ENCODE results near the gene COL6A1.

The COL6A1 gene

DNA sequence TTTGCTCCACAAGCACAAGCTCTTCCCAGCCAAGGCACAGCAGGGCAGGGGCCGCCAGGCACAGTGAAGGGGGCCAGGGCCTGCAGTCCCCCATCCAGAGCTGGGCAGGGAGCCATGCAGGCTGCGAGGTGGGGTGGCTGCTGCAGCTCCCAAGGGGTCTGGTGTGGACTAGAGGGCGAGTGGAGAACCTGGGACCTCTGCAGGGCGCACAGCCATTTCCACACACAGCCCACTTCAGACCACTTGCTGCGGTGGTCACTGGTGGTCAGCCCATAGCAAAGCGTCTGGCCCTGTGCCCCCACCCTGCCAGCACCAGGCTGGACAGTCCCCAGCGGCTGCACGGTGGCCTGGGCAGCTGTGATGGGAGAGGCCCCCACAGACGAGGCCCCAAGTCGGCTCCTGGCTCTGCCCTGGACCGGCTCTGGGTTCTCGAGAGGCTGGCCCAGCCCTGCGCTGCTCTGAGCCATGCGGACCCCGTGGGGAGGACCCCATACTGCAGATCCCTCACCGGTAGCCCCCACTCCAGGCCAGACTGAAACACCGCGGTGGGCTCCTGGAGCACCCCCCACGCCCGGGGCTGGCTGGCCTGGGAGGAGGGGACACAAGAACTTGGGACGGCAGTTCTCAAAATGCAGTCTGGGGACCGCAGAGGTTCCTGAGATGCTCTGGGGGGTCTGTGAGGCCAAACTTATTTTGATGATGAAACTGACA lies 69.3 kb downstream of the COL6A1 start:
- no peak for FAIRE-seq

- FAIRE-seq: no peak
Observed at GRCh38 chr21:46051379-46051770, 69.8 kb downstream of the COL6A1 start.

- no peak for FAIRE-seq
Observed at GRCh38 chr21:46051821-46052675, 70.5 kb downstream of the COL6A1 start.

- FAIRE-seq: no peak
Observed at GRCh38 chr21:46052703-46053651, 71.4 kb downstream of the COL6A1 start.

DNA sequence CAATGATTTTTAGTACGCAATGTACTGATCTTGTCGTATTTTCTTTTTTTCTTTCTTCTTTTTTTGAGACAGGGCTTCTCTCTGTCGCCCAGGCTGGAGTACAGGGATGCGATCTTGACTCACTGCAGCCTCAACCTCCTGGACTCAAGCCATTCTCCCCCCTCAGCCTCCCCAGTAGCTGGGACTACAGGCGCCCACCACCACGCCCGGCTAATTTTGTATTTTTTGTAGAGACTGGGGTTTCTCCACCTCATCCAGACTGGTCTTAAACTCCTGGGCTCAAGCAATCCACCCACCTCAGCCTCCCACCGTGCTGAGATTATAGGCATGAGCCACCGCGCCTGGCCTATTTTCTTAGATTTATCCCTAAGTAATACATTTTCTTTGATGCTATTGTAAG lies 72.5 kb downstream of the COL6A1 start:
- no peak for FAIRE-seq

DNA sequence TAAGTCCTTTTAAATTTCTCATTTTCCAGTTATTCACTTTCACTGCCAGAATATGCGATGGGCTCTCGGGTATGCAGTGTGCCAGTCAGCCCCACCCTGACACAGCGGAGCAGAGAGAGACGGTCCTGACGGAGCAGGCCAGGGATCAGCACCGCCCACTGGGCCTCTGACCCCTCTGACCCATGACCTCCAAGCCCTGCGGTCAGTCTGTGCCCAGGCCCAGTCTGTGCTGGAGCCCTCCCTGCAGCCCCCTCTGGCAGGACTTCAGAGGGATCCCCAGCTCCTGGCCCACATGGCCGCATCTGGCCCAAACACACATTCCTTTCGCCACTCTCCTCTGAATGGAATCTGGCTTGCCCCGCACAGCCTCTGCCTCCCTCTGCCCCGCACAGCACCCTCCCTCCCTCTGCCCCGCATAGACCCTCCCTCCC lies 72.9 kb downstream of the COL6A1 start:
- no peak for FAIRE-seq
